HEK293 (cell line): Measurements from ENCODE around the gene PTH2R.
"Not testable (repeated sequence)": the region's sequence is repeated elsewhere in the genome, so short reads cannot be mapped to it uniquely, and the experiment has no call there.

Experiments used
- CTCF ChIA-PET: fragments of 350-600 bp; formaldehyde crosslinking; extraction: SDS; loops from one replicate; lab custom pipeline; 2021; ENCODE audit warnings: antibody characterized with exemption; lab: Yijun Ruan, JAX
- POLR2A ChIA-PET: fragments of 300-600 bp; formaldehyde crosslinking; extraction: SDS; loops from one replicate; lab custom pipeline; 2020; ENCODE audit warnings: antibody characterized with exemption, inconsistent platforms; lab: Yijun Ruan, JAX
- H3K27ac ChIP-seq: fragments of 200-500 bp; sonication (Bioruptor generic); 2 replicates; pipeline ENCODE4 v1.5.1; 2014; ENCODE audit warnings: low read depth, low read length, control low read depth, inconsistent platforms; ENCODE audit errors: extremely low read depth
- H3K36me3 ChIP-seq, 2 experiments: fragments of 200-500 bp in 1 of 2; sonication (Bioruptor generic) in 1 of 2; 1 replicate in 1 of 2; 2 replicates in 1 of 2; pipeline ENCODE4 v1.5.1; 2014 to 2017; ENCODE audit warnings: inconsistent platforms in 2 of 2, low read length in 2 of 2; ENCODE audit not compliant: control insufficient read depth in 2 of 2, insufficient read depth in 1 of 2
- H3K4me1 ChIP-seq: fragments of 200-500 bp; sonication (Bioruptor generic); 2 replicates; pipeline ENCODE4 v1.5.1; 2014; ENCODE audit warnings: mild to moderate bottlenecking, low read length, inconsistent platforms; ENCODE audit not compliant: control insufficient read depth, insufficient read depth
- H3K4me3 ChIP-seq: 2 replicates; pipeline ENCODE4 v1.5.1; 2011; ENCODE audit warnings: low read depth, mild to moderate bottlenecking, control low read depth, low read length, moderate library complexity
- H3K9me3 ChIP-seq: fragments of 200-500 bp; sonication (Bioruptor generic); 2 replicates; pipeline ENCODE4 v1.5.1; 2014; ENCODE audit warnings: low read depth, low read length, inconsistent platforms; ENCODE audit not compliant: control insufficient read depth, insufficient read depth
- GLIS1 ChIP-seq: fragments of 450-650 bp; formaldehyde crosslinking; IDR thresholded peaks from 2 replicates; pipeline ENCODE4 v1.5.1; 2016; ENCODE audit warnings: missing biosample characterization, missing genetic modification characterization
- KLF16 ChIP-seq: fragments of 450-650 bp; formaldehyde crosslinking; IDR thresholded peaks from 2 replicates; pipeline ENCODE4 v1.5.1; 2017; ENCODE audit warnings: missing biosample characterization, missing genetic modification characterization
- KLF7 ChIP-seq: fragments of 450-650 bp; formaldehyde crosslinking; IDR thresholded peaks from 2 replicates; pipeline ENCODE4 v1.5.1; 2016; ENCODE audit warnings: missing biosample characterization, missing genetic modification characterization, borderline replicate concordance
- ZBTB11 ChIP-seq: fragments of 450-650 bp; formaldehyde crosslinking; conservative IDR thresholded peaks from 2 replicates; pipeline ENCODE4 v1.5.1; 2016; ENCODE audit warnings: low read depth, missing biosample characterization, missing genetic modification characterization
- ZBTB26 ChIP-seq: fragments of 450-650 bp; formaldehyde crosslinking; optimal IDR thresholded peaks from 2 replicates; pipeline ENCODE3; 2016; ENCODE audit warnings: missing biosample characterization, mild to moderate bottlenecking, missing genetic modification characterization
- ZNF146 ChIP-seq: fragments of 450-650 bp; formaldehyde crosslinking; IDR thresholded peaks from 2 replicates; pipeline ENCODE4 v1.5.1; 2016; ENCODE audit warnings: missing biosample characterization, missing genetic modification characterization
- ZNF2 ChIP-seq: fragments of 450-650 bp; formaldehyde crosslinking; IDR thresholded peaks from 2 replicates; pipeline ENCODE4 v1.5.1; 2016; ENCODE audit warnings: missing biosample characterization, missing genetic modification characterization
- ZNF423 ChIP-seq: fragments of 450-650 bp; formaldehyde crosslinking; IDR thresholded peaks from 2 replicates; pipeline ENCODE4 v1.5.1; 2016; ENCODE audit warnings: missing biosample characterization, missing genetic modification characterization
- ZNF561 ChIP-seq: fragments of 450-650 bp; IDR thresholded peaks from 2 replicates; pipeline ENCODE4 v1.5.1; 2018; ENCODE audit warnings: missing biosample characterization, missing genetic modification characterization, borderline replicate concordance
- ZNF654 ChIP-seq: fragments of 450-650 bp; formaldehyde crosslinking; IDR thresholded peaks from 2 replicates; pipeline ENCODE4 v1.5.1; 2016; ENCODE audit warnings: low read depth, missing biosample characterization, missing genetic modification characterization
- ZNF660 ChIP-seq: fragments of 450-650 bp; IDR thresholded peaks from 2 replicates; pipeline ENCODE4 v1.5.1; 2018; ENCODE audit warnings: missing biosample characterization, mild to moderate bottlenecking, missing genetic modification characterization

The PTH2R gene

GRCh38 chr2:208392300-208392699, 14.3 kb upstream of the PTH2R start:
- H3K4me1 ChIP-seq = no peaks in the 10 kb centered on the region
- CTCF ChIA-PET = interaction anchor here (0.6 to 1.9 kb wide), 4 partner anchors 13 to 290 kb away, joined by 3 to 5 read pairs (median 4); no protein-coding TSS in a partner anchor
- H3K27ac ChIP-seq = no peak overlapping the region
- POLR2A ChIA-PET = no interaction called here
- TF ChIP-seq ZNF660 (tag by site-specific recombination) = no peak
- H3K9me3 ChIP-seq = no peaks in the 10 kb centered on the region
- no peak overlapping the region for H3K4me3 ChIP-seq
- H3K36me3 ChIP-seq = no peaks in the 10 kb centered on the region

GRCh38 chr2:208396796-208397195, 9.8 kb upstream of the PTH2R start:
- H3K4me1 ChIP-seq, H3K9me3 ChIP-seq, H3K27ac ChIP-seq, CTCF ChIA-PET, H3K36me3 ChIP-seq, POLR2A ChIA-PET, H3K4me3 ChIP-seq: not testable (repeated sequence)
- TF ChIP-seq ZNF146 = peak; percentile 57; the same call in 1 of the 2 replicates

- Histone ChIP-seq H3K9me3 (no peaks in the 10 kb centered on the region), H3K4me3 (no peak overlapping the region), H3K27ac (no peak overlapping the region), H3K36me3 (no peaks in the 10 kb centered on the region), H3K4me1 (no peaks in the 10 kb centered on the region)
- POLR2A ChIA-PET = no interaction called here
- CTCF ChIA-PET = interaction anchor here (0.6 to 1.4 kb wide), 4 partner anchors 8 to 935 kb away, joined by 3 to 8 read pairs (median 4); no protein-coding TSS in a partner anchor
- TF ChIP-seq ZBTB11 (tag by site-specific recombination) (no peak), ZNF561 (tag by site-specific recombination) (no peak), ZNF423 (tag by site-specific recombination) (no peak), GLIS1 (tag by site-specific recombination) (no peak), ZBTB26 (tag by site-specific recombination) (no peak), ZNF654 (tag by site-specific recombination) (no peak), KLF16 (tag by site-specific recombination) (no peak), KLF7 (no peak)
Observed at GRCh38 chr2:208399201-208399600, 7.4 kb upstream of the PTH2R start.

- no peaks in the 10 kb centered on the region for H3K9me3 ChIP-seq
- H3K4me3 ChIP-seq = no peak overlapping the region
- ChIA-PET CTCF (interaction anchor here (0.6 to 2.0 kb wide), 14 partner anchors 9 to 1983 kb away, joined by 3 to 12 read pairs (median 4); no protein-coding TSS in a partner anchor), POLR2A (no interaction called here)
- no peaks in the 10 kb centered on the region for H3K36me3 ChIP-seq
- no peak overlapping the region for H3K27ac ChIP-seq
- H3K4me1 ChIP-seq = peaks cover 2% of the 10 kb centered on the region; the same call in 1 of the 2 replicates
- no peak for TF ChIP-seq ZNF2 (tag by site-specific recombination)
- TF ChIP-seq ZNF654 (tag by site-specific recombination) = 0 out of 2 replicates have a peak, but pooled peaks have one; percentile 2
- TF ChIP-seq, all 188 proteins: peak for 1
Observed at GRCh38 chr2:208407667-208408066, 1.1 kb downstream of the PTH2R start.
